SKM-1 treated with dmso at 0.1 percent for 144 hours (cell line): ENCODE results near the gene GPR183.

ENCODE experiments used
- DNase-seq: peaks from one replicate; lab custom pipeline; 2025; ENCODE audit not compliant: unreplicated experiment; lab: John Stamatoyannopoulos, UW

The GPR183 gene

GRCh38 chr13:99307247-99307646, at the start of gene GPR183:
GPR183 (minus strand) TSS chr13:99307399; CDS start chr13:99296145, 11,254 bp downstream.
- DNase-seq, result no peak

GRCh38 chr13:99356262-99357091, 49.3 kb upstream of the GPR183 start:
- peak; percentile 9 for DNase-seq

GRCh38 chr13:99356012-99356261, 48.7 kb upstream of the GPR183 start:
- no peak for DNase-seq

- DNase-seq, result no peak
Measured at GRCh38 chr13:99355267-99356011, 48.2 kb upstream of the GPR183 start.

GRCh38 chr13:99354371-99354951, 47.3 kb upstream of the GPR183 start:
- DNase-seq, result no peak

GRCh38 chr13:99353836-99354235, 46.6 kb upstream of the GPR183 start:
- no peak for DNase-seq

GRCh38 chr13:99353246-99353600, 46.0 kb upstream of the GPR183 start:
- no peak for DNase-seq

GRCh38 chr13:99352351-99353245, 45.4 kb upstream of the GPR183 start:
- DNase-seq, result no peak

- no peak for DNase-seq
Measured at GRCh38 chr13:99351772-99352171, 44.6 kb upstream of the GPR183 start.

GRCh38 chr13:99350191-99350590, 43.0 kb upstream of the GPR183 start:
- no peak for DNase-seq

- DNase-seq, result no peak
Measured at GRCh38 chr13:99347911-99348451, 40.8 kb upstream of the GPR183 start.

- DNase-seq, result no peak
Measured at GRCh38 chr13:99347335-99347878, 40.2 kb upstream of the GPR183 start.

GRCh38 chr13:99346335-99347042, 39.3 kb upstream of the GPR183 start:
- DNase-seq, result no peak

- no peak for DNase-seq
Measured at GRCh38 chr13:99345345-99345744, 38.1 kb upstream of the GPR183 start.

- DNase-seq, result no peak
Measured at GRCh38 chr13:99344610-99345208, 37.5 kb upstream of the GPR183 start.

GRCh38 chr13:99342723-99343315, 35.6 kb upstream of the GPR183 start:
- no peak for DNase-seq

GRCh38 chr13:99341969-99342722, 34.9 kb upstream of the GPR183 start:
- DNase-seq, result no peak

- DNase-seq, result no peak
Measured at GRCh38 chr13:99340638-99341037, 33.4 kb upstream of the GPR183 start.
